KBM-7 (cell line): ENCODE results near the gene TRIM71.
A peak's percentile ranks its signal among the peaks of the same experiment; 100 is the strongest.
"Not testable (repeated sequence)": the region's sequence is repeated elsewhere in the genome, so short reads cannot be mapped to it uniquely, and the experiment has no call there.

Source experiments
- DNase-seq: peaks from one replicate; pipeline ENCODE4 v3.0.0-alpha.2; 2015
- in situ Hi-C: fragments of 300-500 bp; cut with MboI; formaldehyde crosslinking; loops from 2 replicates; pipeline ENCODE4 v1.14.3; 2020; ENCODE audit warnings: low sequenced_read_pairs, low pct_unique_long_range_greater_than_20kb, mixed read lengths

Gene TRIM71

GRCh38 chr3:32901005-32901932 is 83.5 kb downstream of the TRIM71 start:
- in situ Hi-C loops, result no loop called here
- peak; percentile 79 for DNase-seq

GRCh38 chr3:32902887-32903371 is 85.1 kb downstream of the TRIM71 start:
- in situ Hi-C loops, DNase-seq: not testable (repeated sequence)

GRCh38 chr3:32903953-32904352 is 86.2 kb downstream of the TRIM71 start:
- DNase-seq, result no peak
- in situ Hi-C loops, result no loop called here

- in situ Hi-C loops, result no loop called here
- DNase-seq, result no peak
Measured at GRCh38 chr3:32909999-32910398, 92.2 kb downstream of the TRIM71 start.

- in situ Hi-C loops, result no loop called here
- no peak for DNase-seq
Measured at GRCh38 chr3:32910954-32911353, 93.2 kb downstream of the TRIM71 start.

GRCh38 chr3:32912046-32912445 is 94.2 kb downstream of the TRIM71 start:
- in situ Hi-C loops, result no loop called here
- DNase-seq, result no peak

GRCh38 chr3:32913790-32914446 is 96.1 kb downstream of the TRIM71 start:
- no peak for DNase-seq
- in situ Hi-C loops, result no loop called here

GRCh38 chr3:32919920-32920319 is 102.1 kb downstream of the TRIM71 start:
- in situ Hi-C loops, result no loop called here
- DNase-seq, result no peak

- in situ Hi-C loops, result no loop called here
- DNase-seq, result no peak
Measured at GRCh38 chr3:32922078-32922477, 104.3 kb downstream of the TRIM71 start.

- in situ Hi-C loops, result loop anchor here (25.0 kb wide), 1 partner anchor 168 kb away; no protein-coding TSS in a partner anchor
- no peak for DNase-seq
Measured at GRCh38 chr3:32930161-32930560, 112.4 kb downstream of the TRIM71 start.

GRCh38 chr3:32931273-32931672 is 113.5 kb downstream of the TRIM71 start:
- in situ Hi-C loops, result loop anchor here (25.0 kb wide), 1 partner anchor 169 kb away; no protein-coding TSS in a partner anchor
- not testable (repeated sequence) for DNase-seq

- in situ Hi-C loops, result loop anchor here (25.0 kb wide), 1 partner anchor 172 kb away; no protein-coding TSS in a partner anchor
- DNase-seq, result peak; percentile 50
Measured at GRCh38 chr3:32934150-32934742, 116.4 kb downstream of the TRIM71 start.

- in situ Hi-C loops, result loop anchor here (25.0 kb wide), 1 partner anchor 175 kb away; no protein-coding TSS in a partner anchor
- no peak for DNase-seq
Measured at GRCh38 chr3:32937331-32937730, 119.5 kb downstream of the TRIM71 start.

- DNase-seq, result not testable (repeated sequence)
- in situ Hi-C loops, result loop anchor here (25.0 kb wide), 1 partner anchor 177 kb away; no protein-coding TSS in a partner anchor
Measured at GRCh38 chr3:32939531-32940284, 121.9 kb downstream of the TRIM71 start.

GRCh38 chr3:32940726-32941125 is 122.9 kb downstream of the TRIM71 start:
- DNase-seq, result no peak
- in situ Hi-C loops, result loop anchor here (25.0 kb wide), 1 partner anchor 178 kb away; no protein-coding TSS in a partner anchor

GRCh38 chr3:32945136-32945535 is 127.3 kb downstream of the TRIM71 start:
- peak; percentile 19 for DNase-seq

GRCh38 chr3:32945598-32945997 is 127.8 kb downstream of the TRIM71 start:
- in situ Hi-C loops, result loop anchor here (25.0 kb wide), 1 partner anchor 183 kb away; no protein-coding TSS in a partner anchor

More at GRCh38 chr3:32945136-32945535, 127.3 kb downstream of the TRIM71 start:
- in situ Hi-C loops, result loop anchor here (25.0 kb wide), 1 partner anchor 183 kb away; no protein-coding TSS in a partner anchor

GRCh38 chr3:32946973-32947788 is 129.4 kb downstream of the TRIM71 start:
- DNase-seq, result no peak
- in situ Hi-C loops, result loop anchor here (25.0 kb wide), 1 partner anchor 185 kb away; no protein-coding TSS in a partner anchor

More at GRCh38 chr3:32945598-32945997, 127.8 kb downstream of the TRIM71 start:
- peak; percentile 35 for DNase-seq
